ENCODE measurements around the gene ANKRD28. TPM values are rescaled to one million over a fixed set of nuclear protein-coding genes. Genes with fewer than 3 reads are reported as not detected.

The ANKRD28 gene
- total and polyA plus RNA-seq, 2 experiments from 2014 or later: 15.2 to 61.3 TPM

- TF ChIP-seq CTCF (conservative IDR thresholded peaks at IDR 0.05; ENCODE audit: low read depth in 2 of 2) (no peak), JUNB (IDR thresholded peaks at IDR 0.05; ENCODE audit: unreplicated experiment) (no peak)
Observed at GRCh38 chr3:15769256-15769915, 28.4 kb downstream of the ANKRD28 start (continued).

- Histone ChIP-seq H4K20me1 (replicated peaks; ENCODE audit: insufficient read depth) (no peaks in the 10 kb centered on the region), H3K27ac (ENCODE audit: low read depth) (no peak overlapping the region), H3K4me1 (ENCODE audit: insufficient read depth) (no peaks in the 10 kb centered on the region), H3K27me3 (ENCODE audit: insufficient read depth) (no peaks in the 10 kb centered on the region), H2AFZ (no peak overlapping the region), H3F3A (replicated peaks; ENCODE audit: low read depth) (no peaks in the 10 kb centered on the region), H3K4me2 (no peak overlapping the region), H3K4me3 (no peak overlapping the region), H3K79me2 (replicated peaks; ENCODE audit: insufficient read depth) (peaks cover 28% of the 10 kb centered on the region), H3K36me3 (ENCODE audit: insufficient read depth) (no peaks in the 10 kb centered on the region), H3K9me2 (ENCODE audit: insufficient read depth) (no peaks in the 10 kb centered on the region)
- Mint-ChIP-seq H3K27ac (peak overlapping the region; percentile 45; the same call in 1 of the 2 replicates), H3K27me3 (ENCODE audit: insufficient read depth, low read depth, poor library complexity) (peaks cover 5% of the 10 kb centered on the region), H3K4me1 (peaks cover 2% of the 10 kb centered on the region; the same call in 2 of the 3 replicates), H3K36me3 (ENCODE audit: low read depth) (no peaks in the 10 kb centered on the region; the same call in 1 of the 3 replicates), H3K9me3 (no peaks in the 10 kb centered on the region; the same call in 2 of the 3 replicates), H3K4me3 (no peak overlapping the region)
- ATAC-seq (no peak), DNase-seq (ENCODE audit: low spot score) (no peak)
- TF ChIP-seq ZNF331 (CRISPR knock-in tag; IDR thresholded peaks at IDR 0.05; ENCODE audit: low read depth): no peak
- TF ChIP-seq POLR2AphosphoS5 (IDR thresholded peaks at IDR 0.05; ENCODE audit: low read depth): no peak
- TF ChIP-seq EZH2 (IDR thresholded peaks at IDR 0.05; ENCODE audit: low read depth, unreplicated experiment): no peak
- no peak for TF ChIP-seq ETS1 (IDR thresholded peaks at IDR 0.05)
- TF ChIP-seq STAT1 (IDR thresholded peaks at IDR 0.05; ENCODE audit: unreplicated experiment): no peak
- TF ChIP-seq NANOG (IDR thresholded peaks at IDR 0.05; ENCODE audit: borderline replicate concordance): no peak
- no peak for TF ChIP-seq ZNF114 (CRISPR knock-in tag; IDR thresholded peaks at IDR 0.05)
- TF ChIP-seq REST (IDR thresholded peaks at IDR 0.05; ENCODE audit: unreplicated experiment): no peak
- TF ChIP-seq EZH2phosphoT487 (IDR thresholded peaks at IDR 0.05; ENCODE audit: unreplicated experiment): no peak
- no peak for TF ChIP-seq CREB1 (CRISPR knock-in tag; IDR thresholded peaks at IDR 0.05; ENCODE audit: low read depth)
Observed at GRCh38 chr3:15768421-15769255, 29.1 kb downstream of the ANKRD28 start.
